Fibroblast of villous mesenchyme (primary cell): ENCODE measurements around the gene EDIL3. TPM values are rescaled to one million over a fixed set of nuclear protein-coding genes. Genes with fewer than 3 reads are reported as not detected.

Source experiments
- DNase-seq: peaks from one replicate; pipeline ENCODE4 v3.0.0-alpha.2; 2010; ENCODE audit warnings: low read depth
- H3K4me3 ChIP-seq: 2 replicates; pipeline ENCODE4 v1.5.1; 2011; ENCODE audit warnings: low read depth, mild to moderate bottlenecking, low read length
- total RNA-seq: library from RNA; depleted of rRNA; stranded (reverse); fragments of >200 nt; gene quantifications from 2 replicates; pipeline ENCODE4 v1.2.3, GENCODE V29; 2012
- TF ChIP-seq, protein P1 (sequence below): IDR thresholded peaks from 2 replicates; pipeline ENCODE4 v1.5.1; 2012; ENCODE audit warnings: low read depth, mild to moderate bottlenecking, low read length; ENCODE audit not compliant: insufficient read depth

EDIL3 gene
- total RNA-seq, 1 donor: 57.0 TPM

DNA sequence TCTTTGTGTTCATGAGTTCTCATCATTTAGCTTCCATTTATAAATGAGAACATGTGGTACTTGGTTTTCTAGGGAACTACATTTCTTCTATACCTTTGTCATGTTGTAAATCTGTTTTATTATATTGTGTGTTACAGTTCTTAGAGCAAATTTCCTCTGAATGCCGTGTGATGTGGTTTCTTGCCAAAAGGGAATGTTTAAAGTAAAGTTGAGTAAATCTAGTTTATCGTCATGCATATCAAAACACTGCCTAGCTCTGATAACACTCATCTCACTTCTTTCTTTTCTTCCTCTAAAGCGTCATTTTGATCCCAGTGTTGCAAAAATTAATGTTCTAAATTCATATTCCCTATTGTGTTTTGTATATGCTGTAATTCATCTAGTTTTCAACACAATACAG, 368.6 kb downstream of the EDIL3 start:
- TF ChIP-seq, protein P1, sequence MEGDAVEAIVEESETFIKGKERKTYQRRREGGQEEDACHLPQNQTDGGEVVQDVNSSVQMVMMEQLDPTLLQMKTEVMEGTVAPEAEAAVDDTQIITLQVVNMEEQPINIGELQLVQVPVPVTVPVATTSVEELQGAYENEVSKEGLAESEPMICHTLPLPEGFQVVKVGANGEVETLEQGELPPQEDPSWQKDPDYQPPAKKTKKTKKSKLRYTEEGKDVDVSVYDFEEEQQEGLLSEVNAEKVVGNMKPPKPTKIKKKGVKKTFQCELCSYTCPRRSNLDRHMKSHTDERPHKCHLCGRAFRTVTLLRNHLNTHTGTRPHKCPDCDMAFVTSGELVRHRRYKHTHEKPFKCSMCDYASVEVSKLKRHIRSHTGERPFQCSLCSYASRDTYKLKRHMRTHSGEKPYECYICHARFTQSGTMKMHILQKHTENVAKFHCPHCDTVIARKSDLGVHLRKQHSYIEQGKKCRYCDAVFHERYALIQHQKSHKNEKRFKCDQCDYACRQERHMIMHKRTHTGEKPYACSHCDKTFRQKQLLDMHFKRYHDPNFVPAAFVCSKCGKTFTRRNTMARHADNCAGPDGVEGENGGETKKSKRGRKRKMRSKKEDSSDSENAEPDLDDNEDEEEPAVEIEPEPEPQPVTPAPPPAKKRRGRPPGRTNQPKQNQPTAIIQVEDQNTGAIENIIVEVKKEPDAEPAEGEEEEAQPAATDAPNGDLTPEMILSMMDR: no peak
- peak; percentile 92 for DNase-seq
- no peak overlapping the region for H3K4me3 ChIP-seq

DNA sequence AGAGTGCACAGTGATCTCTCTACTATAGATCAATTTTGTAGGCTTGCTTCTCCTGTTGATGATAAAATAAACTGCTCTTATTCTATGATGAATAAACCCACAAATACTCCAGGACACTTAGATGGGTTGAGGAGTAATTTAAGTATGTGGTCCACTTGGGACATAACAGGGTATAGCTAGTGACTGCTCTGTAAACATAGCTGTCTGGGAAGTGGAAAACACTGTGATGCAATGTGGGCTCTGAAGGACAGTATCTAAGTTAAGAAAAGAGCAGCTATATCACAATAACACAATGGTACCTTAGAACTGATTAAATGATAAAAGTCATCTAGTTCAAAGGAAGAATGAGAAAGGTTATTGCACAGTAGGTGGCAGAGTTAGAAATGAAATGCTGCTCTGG, 369.7 kb downstream of the EDIL3 start:
- DNase-seq: peak; percentile 41
- no peak overlapping the region for H3K4me3 ChIP-seq
- TF ChIP-seq, protein P1: no peak

GRCh38 chr5:83993803-83994202, 390.9 kb downstream of the EDIL3 start:
- TF ChIP-seq, protein P1: no peak
- no peak for DNase-seq

GRCh38 chr5:83991566-83992224, 393.0 kb downstream of the EDIL3 start:
- H3K4me3 ChIP-seq: no peak overlapping the region
- TF ChIP-seq, protein P1: no peak
- no peak for DNase-seq

More at GRCh38 chr5:83993803-83994202, 390.9 kb downstream of the EDIL3 start:
- no peak overlapping the region for H3K4me3 ChIP-seq

DNA sequence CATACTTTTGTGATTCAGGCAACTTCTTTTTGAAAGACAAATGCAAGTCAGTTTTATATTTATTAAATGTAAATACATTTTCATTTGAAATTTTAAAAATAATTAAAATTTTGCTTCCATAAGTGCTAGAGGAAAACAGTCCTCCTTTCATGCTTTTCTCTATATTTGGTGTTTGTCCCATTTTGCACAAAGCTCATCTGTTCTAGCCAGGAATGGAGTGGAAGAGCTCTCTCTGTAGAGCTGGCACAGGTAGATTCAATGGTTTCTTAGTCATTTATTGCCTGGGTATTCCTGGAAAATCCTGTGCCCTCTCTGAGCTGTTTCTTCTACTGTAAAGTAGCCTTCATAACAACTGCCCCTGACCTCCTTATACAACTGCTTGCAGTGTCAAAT, 396.4 kb downstream of the EDIL3 start:
- DNase-seq: no peak
- no peak overlapping the region for H3K4me3 ChIP-seq
- TF ChIP-seq, protein P1: no peak

- no peak for DNase-seq
- H3K4me3 ChIP-seq: no peak overlapping the region
- TF ChIP-seq, protein P1: no peak
Measured at GRCh38 chr5:83987513-83988292, 397.0 kb downstream of the EDIL3 start.
